ENCODE measurements around the gene FBXL14. TPM values are rescaled to one million over a fixed set of nuclear protein-coding genes. Genes with fewer than 3 reads are reported as not detected.
"Not testable (repeated sequence)": the region's sequence is repeated elsewhere in the genome, so short reads cannot be mapped to it uniquely, and the experiment has no call there.

Gene FBXL14
- total RNA-seq, 1 experiment from 2014 or later = 18.3 TPM

DNA sequence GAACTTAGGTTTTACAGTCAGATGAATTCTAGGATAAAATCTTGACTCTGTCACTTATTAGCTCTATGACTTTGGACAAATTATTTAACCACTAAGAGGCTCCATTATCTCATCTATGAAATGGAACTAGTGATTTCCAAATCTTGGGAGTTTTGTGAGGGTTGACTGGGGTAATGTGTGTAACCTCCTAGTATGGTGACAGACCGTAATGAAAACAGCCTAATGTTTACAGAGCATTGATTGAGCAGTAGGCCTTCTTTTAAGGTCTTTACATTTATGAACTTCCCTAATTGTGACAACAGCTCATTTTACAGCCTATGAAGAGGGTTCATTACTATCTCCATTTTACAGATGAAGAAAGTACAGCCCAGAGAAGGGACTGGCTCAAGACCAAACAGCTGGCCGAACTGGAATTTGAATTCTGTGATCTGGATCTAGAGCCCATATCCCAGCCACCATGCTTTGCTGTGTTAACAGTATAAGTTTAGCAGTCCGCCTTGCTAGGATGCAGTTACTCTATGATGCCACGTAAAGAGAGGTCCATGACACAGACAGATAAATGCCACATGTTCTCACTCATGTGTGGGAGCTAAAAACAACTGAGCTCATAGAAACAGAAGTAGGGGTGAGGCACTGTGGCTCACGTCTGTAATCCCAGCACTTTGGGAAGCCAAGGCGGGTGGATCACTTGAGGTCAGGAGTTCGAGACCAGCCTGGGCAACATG lies 9.1 kb upstream of the FBXL14 start:
- DNase-seq = no peak
- TF ChIP-seq EZH2phosphoT487 (IDR thresholded peaks at IDR 0.05; ENCODE audit: borderline replicate concordance, low read length) (no peak), EZH2 (IDR thresholded peaks at IDR 0.05; ENCODE audit: low read length, unreplicated experiment) (no peak)
- TF ChIP-seq, protein P1, sequence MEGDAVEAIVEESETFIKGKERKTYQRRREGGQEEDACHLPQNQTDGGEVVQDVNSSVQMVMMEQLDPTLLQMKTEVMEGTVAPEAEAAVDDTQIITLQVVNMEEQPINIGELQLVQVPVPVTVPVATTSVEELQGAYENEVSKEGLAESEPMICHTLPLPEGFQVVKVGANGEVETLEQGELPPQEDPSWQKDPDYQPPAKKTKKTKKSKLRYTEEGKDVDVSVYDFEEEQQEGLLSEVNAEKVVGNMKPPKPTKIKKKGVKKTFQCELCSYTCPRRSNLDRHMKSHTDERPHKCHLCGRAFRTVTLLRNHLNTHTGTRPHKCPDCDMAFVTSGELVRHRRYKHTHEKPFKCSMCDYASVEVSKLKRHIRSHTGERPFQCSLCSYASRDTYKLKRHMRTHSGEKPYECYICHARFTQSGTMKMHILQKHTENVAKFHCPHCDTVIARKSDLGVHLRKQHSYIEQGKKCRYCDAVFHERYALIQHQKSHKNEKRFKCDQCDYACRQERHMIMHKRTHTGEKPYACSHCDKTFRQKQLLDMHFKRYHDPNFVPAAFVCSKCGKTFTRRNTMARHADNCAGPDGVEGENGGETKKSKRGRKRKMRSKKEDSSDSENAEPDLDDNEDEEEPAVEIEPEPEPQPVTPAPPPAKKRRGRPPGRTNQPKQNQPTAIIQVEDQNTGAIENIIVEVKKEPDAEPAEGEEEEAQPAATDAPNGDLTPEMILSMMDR (conservative IDR thresholded peaks at IDR 0.05; ENCODE audit: low read depth, low read length) = no peak
- H3K4me1 ChIP-seq (ENCODE audit: insufficient read depth, low read length) = peaks cover 10% of the 10 kb centered on the region
- no peaks in the 10 kb centered on the region for H3K9me2 ChIP-seq (replicated peaks; ENCODE audit: low read length)
- ATAC-seq = no peak
- H3K27ac ChIP-seq (ENCODE audit: low read length) = no peak overlapping the region
- no peaks in the 10 kb centered on the region for H4K20me1 ChIP-seq (ENCODE audit: low read length)
- ChIA-PET CTCF (no interaction called here), POLR2A (ENCODE audit: unreplicated experiment) (no interaction called here)
- H3K4me2 ChIP-seq (ENCODE audit: low read length) = no peak overlapping the region
- no peak overlapping the region for H3K4me3 ChIP-seq (ENCODE audit: low read length)
- H3K36me3 ChIP-seq (ENCODE audit: low read depth, low read length) = no peaks in the 10 kb centered on the region; the same call in 1 of the 2 replicates
- H3K79me2 ChIP-seq (ENCODE audit: low read length) = no peaks in the 10 kb centered on the region
- no peaks in the 10 kb centered on the region for H3K9me3 ChIP-seq (ENCODE audit: low read length)
- intact Hi-C loops (cut with micrococcal nuclease) = no loop called here
- H3K9ac ChIP-seq (ENCODE audit: low read length) = no peak overlapping the region
- H2AFZ ChIP-seq (ENCODE audit: low read length) = no peak overlapping the region
- BruUV-seq (replicated peaks) = no TSS peak
- H3F3A ChIP-seq (ENCODE audit: low read length, unreplicated experiment) = no peaks in the 10 kb centered on the region
- no peaks in the 10 kb centered on the region for H3K27me3 ChIP-seq (ENCODE audit: low read length)

DNA sequence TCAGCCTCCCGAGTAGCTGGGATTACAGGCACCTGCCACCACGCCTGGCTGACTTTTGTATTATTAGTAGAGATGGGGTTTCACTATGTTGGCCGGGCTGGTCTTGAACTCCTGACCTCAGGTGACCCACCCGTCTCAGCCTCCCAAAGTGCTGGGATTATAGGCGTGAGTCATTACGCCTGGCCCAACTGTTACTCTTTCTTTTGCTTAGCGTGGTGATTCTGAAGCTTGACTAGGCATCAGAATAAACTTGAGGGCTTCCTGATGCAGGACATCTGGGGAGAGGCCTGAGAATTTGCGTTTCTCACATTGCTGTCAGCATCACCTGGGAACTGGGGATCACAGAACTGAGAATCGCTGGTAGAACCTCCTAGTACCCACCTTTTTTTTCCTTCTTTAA lies 8.3 kb upstream of the FBXL14 start:
- H2AFZ ChIP-seq (ENCODE audit: low read length); H3K4me2 ChIP-seq (ENCODE audit: low read length); H3F3A ChIP-seq (ENCODE audit: low read length, unreplicated experiment); H4K20me1 ChIP-seq (ENCODE audit: low read length); intact Hi-C loops (cut with micrococcal nuclease); CTCF ChIA-PET; H3K4me3 ChIP-seq (ENCODE audit: low read length); H3K9ac ChIP-seq (ENCODE audit: low read length); POLR2A ChIA-PET (ENCODE audit: unreplicated experiment); BruUV-seq (replicated peaks); H3K4me1 ChIP-seq (ENCODE audit: insufficient read depth, low read length); ATAC-seq; DNase-seq; H3K36me3 ChIP-seq (ENCODE audit: low read depth, low read length); H3K27me3 ChIP-seq (ENCODE audit: low read length); H3K9me2 ChIP-seq (replicated peaks; ENCODE audit: low read length); H3K79me2 ChIP-seq (ENCODE audit: low read length); H3K9me3 ChIP-seq (ENCODE audit: low read length); H3K27ac ChIP-seq (ENCODE audit: low read length): not testable (repeated sequence)

DNA sequence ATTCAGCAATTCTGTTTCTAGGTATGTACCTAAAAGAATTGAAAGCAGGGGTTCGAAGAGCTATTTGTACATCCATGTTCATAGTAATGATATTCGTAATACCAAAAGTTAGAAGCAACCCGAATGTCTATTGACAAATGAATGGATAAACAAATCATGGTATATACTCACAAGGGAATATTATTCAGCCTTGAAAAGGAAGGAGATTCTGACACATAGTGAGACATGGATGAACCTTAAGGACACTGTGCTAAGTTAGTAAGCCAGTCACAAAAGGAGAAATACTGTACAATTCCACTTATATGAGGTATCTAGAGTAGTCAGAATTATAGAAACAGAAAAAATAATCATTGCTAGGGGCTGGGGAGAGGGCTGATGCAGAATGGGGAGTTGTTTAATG lies 4.4 kb upstream of the FBXL14 start:
- no peak overlapping the region for H3K27ac ChIP-seq (ENCODE audit: low read length)
- H3K79me2 ChIP-seq (ENCODE audit: low read length) = peaks cover under 1% of the 10 kb centered on the region
- TF ChIP-seq, protein P1 (conservative IDR thresholded peaks at IDR 0.05; ENCODE audit: low read depth, low read length) = no peak
- no peak for TF ChIP-seq EZH2phosphoT487 (IDR thresholded peaks at IDR 0.05; ENCODE audit: borderline replicate concordance, low read length)
- no peak for TF ChIP-seq EZH2 (IDR thresholded peaks at IDR 0.05; ENCODE audit: low read length, unreplicated experiment)
- no peaks in the 10 kb centered on the region for H3K9me2 ChIP-seq (replicated peaks; ENCODE audit: low read length)
- intact Hi-C loops (cut with micrococcal nuclease) = no loop called here
- POLR2A ChIA-PET (ENCODE audit: unreplicated experiment) = no interaction called here
- no peaks in the 10 kb centered on the region for H3K9me3 ChIP-seq (ENCODE audit: low read length)
- H3F3A ChIP-seq (ENCODE audit: low read length, unreplicated experiment) = no peaks in the 10 kb centered on the region
- H3K4me1 ChIP-seq (ENCODE audit: insufficient read depth, low read length) = peaks cover 8% of the 10 kb centered on the region; the same call in 1 of the 2 replicates
- no peak for ATAC-seq
- H3K9ac ChIP-seq (ENCODE audit: low read length) = no peak overlapping the region
- BruUV-seq (replicated peaks) = no TSS peak
- H4K20me1 ChIP-seq (ENCODE audit: low read length) = no peaks in the 10 kb centered on the region
- CTCF ChIA-PET = no interaction called here
- no peak overlapping the region for H3K4me3 ChIP-seq (ENCODE audit: low read length)
- DNase-seq = no peak
- H2AFZ ChIP-seq (ENCODE audit: low read length) = no peak overlapping the region
- H3K36me3 ChIP-seq (ENCODE audit: low read depth, low read length) = no peaks in the 10 kb centered on the region
- H3K27me3 ChIP-seq (ENCODE audit: low read length) = no peaks in the 10 kb centered on the region
- no peak overlapping the region for H3K4me2 ChIP-seq (ENCODE audit: low read length)
